Neuron (in vitro differentiated cells): ENCODE results near the gene PPARG.

Source experiments
- H2AFZ ChIP-seq: one replicate; pipeline ENCODE4 v1.6.1; 2013; ENCODE audit warnings: low read depth, mild to moderate bottlenecking, inconsistent platforms, low read length, moderate library complexity
- H3K27me3 ChIP-seq: one replicate; pipeline ENCODE4 v1.6.1; 2013; ENCODE audit warnings: low read length; ENCODE audit not compliant: insufficient read depth
- H3K36me3 ChIP-seq: one replicate; pipeline ENCODE4 v1.6.1; 2013; ENCODE audit warnings: low read length; ENCODE audit not compliant: insufficient read depth
- H3K4me1 ChIP-seq: one replicate; pipeline ENCODE4 v1.6.1; 2013; ENCODE audit warnings: low read length; ENCODE audit not compliant: insufficient read depth
- H3K4me3 ChIP-seq: 2 replicates; pipeline ENCODE4 v1.5.1; 2013; ENCODE audit warnings: mild to moderate bottlenecking, low read length, moderate library complexity
- H3K9me3 ChIP-seq: one replicate; pipeline ENCODE4 v1.6.1; 2013; ENCODE audit warnings: low read length

Gene PPARG

DNA sequence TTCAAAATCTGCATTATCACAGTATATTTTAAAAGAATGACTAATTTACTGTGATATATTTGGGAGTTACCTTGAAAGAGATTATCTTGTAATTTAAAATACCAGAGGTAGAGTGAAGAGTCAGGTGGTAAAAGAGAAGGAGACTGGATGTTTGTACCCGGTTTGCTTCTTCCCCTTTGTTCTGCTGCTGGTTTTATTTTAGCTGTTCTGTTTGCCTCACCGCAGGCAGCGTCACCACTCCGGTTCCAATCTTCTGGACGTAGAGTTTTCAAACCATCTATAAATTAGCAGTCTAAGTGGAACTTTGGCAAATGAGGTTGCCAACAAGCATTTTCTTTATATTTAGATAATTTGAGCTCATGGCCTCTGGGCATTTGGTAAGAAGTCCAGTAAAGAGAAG lies 38.2 kb downstream of the PPARG start:
- H3K9me3 ChIP-seq, result no peaks in the 10 kb centered on the region
- no peaks in the 10 kb centered on the region for H3K27me3 ChIP-seq
- H3K36me3 ChIP-seq, result no peaks in the 10 kb centered on the region
- H3K4me1 ChIP-seq, result no peaks in the 10 kb centered on the region
- no peak overlapping the region for H3K4me3 ChIP-seq
- H2AFZ ChIP-seq, result no peak overlapping the region

DNA sequence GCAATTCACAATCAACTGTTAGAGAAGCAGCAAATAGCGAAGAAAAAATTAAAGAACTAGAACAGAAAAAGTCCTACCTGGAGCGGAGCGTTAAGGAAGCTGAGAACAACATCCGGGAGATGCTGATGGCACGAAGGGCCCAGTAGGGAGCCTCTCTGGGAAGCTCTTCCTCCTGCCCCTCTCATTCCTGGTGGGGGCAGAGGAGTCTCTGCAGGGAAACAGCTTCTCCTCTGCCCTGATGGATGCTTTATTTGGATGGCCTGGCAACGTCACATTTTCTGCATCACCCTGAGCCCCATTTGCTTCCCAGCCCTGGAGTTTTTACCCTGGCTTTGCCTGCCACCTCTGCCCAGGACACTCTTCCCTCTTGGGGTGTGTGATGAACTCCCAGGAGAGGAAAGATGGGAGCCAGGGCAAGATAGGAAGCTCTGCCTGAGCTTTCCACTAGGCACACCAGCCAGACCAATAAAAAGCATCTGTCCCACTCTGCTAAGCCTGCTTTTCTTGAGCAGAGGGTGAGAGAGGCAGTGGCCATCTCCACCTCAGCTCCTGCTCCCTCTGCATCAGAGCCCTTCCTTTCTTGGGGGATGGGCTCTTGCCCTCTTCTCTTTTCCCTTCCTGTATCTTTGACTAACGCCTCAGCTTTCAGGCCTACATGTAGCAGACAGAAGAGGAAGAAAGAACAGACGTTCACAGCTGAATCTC lies 39.4 kb downstream of the PPARG start:
- H3K4me1 ChIP-seq, result no peaks in the 10 kb centered on the region

DNA sequence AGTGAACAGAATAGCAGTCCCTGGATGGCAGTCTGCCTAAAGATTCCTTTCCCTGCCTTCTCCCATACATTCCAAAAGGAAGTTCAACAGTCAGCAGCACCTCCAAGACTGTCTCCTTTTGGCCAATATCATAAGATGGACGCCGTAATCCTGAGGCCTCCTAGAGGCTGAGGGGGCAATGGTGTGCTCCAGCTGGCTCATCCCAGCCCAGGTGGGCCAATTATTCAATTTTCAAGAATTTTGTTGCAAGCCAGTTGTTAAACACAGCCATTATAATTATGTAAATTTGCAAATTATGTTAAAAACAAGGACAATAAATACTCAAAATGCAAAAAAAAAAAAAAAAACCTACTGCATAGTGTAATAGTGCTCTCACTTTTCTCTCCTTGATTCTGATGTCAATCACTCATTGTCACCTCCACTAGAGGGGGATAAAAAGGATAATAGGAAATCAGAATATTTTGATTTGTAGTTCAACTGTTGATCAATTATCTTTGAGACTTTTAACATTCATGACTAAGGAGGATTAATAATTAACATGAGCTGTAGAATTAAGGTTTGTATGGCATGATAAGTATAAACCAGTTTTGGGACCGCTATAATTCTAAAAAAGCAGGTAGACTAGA lies 40.1 kb downstream of the PPARG start:
- Histone ChIP-seq H3K4me1 (no peaks in the 10 kb centered on the region), H3K4me3 (no peak overlapping the region), H3K9me3 (no peaks in the 10 kb centered on the region), H3K36me3 (no peaks in the 10 kb centered on the region), H2AFZ (no peak overlapping the region), H3K27me3 (no peaks in the 10 kb centered on the region)

More for the DNA sequence above, 39.4 kb downstream of the PPARG start:
- no peaks in the 10 kb centered on the region for H3K27me3 ChIP-seq
- no peak overlapping the region for H3K4me3 ChIP-seq
- no peak overlapping the region for H2AFZ ChIP-seq
- H3K36me3 ChIP-seq, result no peaks in the 10 kb centered on the region
- no peaks in the 10 kb centered on the region for H3K9me3 ChIP-seq

DNA sequence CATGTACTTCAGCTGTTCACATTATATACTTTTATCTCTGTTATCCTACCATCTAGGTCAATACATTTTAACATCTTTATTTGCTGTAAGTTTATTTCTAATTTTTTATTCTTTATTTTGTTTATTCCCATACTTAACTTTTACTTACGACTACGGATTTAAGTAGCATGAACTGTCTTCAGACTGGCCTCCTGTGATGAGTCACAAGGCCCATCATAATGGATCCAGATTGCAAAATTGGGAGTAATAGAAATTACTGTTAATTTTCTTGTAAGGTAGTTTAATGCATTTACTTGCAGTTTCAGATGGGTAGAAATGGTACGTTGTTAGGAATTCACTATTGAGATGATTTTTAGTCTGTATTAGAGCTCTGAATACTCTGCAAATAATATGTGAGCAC lies 45.9 kb downstream of the PPARG start:
- Histone ChIP-seq H3K27me3 (no peaks in the 10 kb centered on the region), H3K4me1 (no peaks in the 10 kb centered on the region), H3K9me3 (no peaks in the 10 kb centered on the region), H2AFZ (no peak overlapping the region), H3K36me3 (no peaks in the 10 kb centered on the region), H3K4me3 (no peak overlapping the region)

DNA sequence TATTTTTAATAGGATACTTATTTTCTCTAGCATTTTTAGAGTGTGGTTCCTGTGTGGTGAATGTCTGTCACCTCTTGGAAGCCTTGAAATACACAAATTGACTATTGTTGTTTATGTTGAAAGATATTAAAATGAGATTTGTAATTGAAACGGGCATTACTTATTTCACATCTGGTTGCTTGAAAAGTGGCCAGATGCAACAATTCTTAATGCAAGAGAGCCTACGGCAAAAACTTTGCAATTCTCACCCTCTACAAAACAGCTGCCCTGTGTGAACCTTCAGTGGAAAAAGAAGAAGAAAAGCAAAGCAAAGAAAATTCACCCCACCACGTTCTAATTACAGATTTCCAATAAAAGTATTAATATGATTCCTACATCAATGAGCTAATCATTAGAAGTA lies 46.6 kb downstream of the PPARG start:
- Histone ChIP-seq H3K27me3 (no peaks in the 10 kb centered on the region), H3K4me1 (no peaks in the 10 kb centered on the region), H3K9me3 (no peaks in the 10 kb centered on the region), H3K4me3 (no peak overlapping the region), H3K36me3 (no peaks in the 10 kb centered on the region), H2AFZ (no peak overlapping the region)

DNA sequence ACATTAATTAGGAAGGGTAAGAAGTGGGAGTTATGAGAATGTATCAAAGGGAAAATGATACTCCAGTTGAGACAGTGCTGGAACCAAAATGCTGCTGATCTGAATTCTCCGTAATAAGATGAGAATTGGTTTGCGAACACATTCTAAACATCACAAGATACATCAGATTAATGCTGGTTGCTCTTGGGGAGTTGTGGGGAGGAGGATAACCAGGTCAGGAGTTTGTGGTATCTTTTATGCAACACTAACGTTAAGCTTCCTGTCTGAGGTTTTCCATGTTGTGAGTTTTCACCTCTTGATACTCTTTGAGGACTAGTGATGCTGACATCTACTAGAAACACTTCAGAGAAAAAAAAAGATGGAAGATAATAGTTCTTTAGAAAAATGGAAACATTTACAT lies 47.2 kb downstream of the PPARG start:
- Histone ChIP-seq H2AFZ (no peak overlapping the region), H3K36me3 (no peaks in the 10 kb centered on the region), H3K9me3 (no peaks in the 10 kb centered on the region), H3K27me3 (no peaks in the 10 kb centered on the region), H3K4me1 (no peaks in the 10 kb centered on the region), H3K4me3 (no peak overlapping the region)

DNA sequence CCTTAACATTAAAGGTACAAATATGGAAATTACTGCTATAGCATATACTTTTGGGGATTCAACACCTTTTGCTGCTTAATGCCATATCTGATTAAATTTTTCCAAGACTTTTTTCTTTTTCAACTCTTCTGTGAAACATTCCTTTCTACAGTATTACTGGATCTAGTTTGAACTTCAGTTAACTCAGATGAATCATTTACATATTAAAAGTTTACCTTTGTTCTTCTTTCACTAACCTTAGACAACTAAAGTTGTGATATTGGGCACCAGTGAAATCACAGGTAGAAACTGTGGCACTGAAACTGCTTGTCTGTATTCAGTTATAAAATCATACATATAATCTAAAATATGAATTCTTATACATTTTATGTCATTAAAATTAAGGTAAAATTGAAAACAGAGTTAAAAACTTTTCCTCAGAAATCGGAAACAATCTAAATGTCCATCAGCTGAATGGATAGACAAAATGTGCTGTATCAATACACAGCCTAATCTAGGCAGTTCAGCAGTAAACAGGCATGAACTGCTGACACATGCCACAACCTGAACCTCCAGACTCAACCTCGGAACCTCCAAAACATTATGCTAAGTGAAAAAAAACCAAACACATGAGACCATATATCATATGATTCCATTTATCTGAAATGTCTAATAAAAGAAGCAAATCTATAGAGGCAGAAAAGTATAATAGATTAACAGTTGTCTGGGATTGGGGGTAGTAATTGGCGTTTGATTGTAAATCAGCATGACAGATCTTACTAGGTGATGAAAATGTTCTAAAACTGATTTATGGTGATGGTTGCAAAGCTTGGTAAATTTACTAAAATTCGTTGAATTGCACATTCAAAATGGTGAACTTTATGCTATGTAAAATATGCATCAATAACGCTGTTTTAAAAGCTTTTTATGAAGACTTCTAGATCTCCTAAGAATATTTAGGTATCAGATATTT lies 50.0 kb downstream of the PPARG start:
- H2AFZ ChIP-seq, result no peak overlapping the region
- no peaks in the 10 kb centered on the region for H3K36me3 ChIP-seq
- H3K27me3 ChIP-seq, result no peaks in the 10 kb centered on the region
- no peaks in the 10 kb centered on the region for H3K4me1 ChIP-seq
- H3K9me3 ChIP-seq, result no peaks in the 10 kb centered on the region
- H3K4me3 ChIP-seq, result no peak overlapping the region

DNA sequence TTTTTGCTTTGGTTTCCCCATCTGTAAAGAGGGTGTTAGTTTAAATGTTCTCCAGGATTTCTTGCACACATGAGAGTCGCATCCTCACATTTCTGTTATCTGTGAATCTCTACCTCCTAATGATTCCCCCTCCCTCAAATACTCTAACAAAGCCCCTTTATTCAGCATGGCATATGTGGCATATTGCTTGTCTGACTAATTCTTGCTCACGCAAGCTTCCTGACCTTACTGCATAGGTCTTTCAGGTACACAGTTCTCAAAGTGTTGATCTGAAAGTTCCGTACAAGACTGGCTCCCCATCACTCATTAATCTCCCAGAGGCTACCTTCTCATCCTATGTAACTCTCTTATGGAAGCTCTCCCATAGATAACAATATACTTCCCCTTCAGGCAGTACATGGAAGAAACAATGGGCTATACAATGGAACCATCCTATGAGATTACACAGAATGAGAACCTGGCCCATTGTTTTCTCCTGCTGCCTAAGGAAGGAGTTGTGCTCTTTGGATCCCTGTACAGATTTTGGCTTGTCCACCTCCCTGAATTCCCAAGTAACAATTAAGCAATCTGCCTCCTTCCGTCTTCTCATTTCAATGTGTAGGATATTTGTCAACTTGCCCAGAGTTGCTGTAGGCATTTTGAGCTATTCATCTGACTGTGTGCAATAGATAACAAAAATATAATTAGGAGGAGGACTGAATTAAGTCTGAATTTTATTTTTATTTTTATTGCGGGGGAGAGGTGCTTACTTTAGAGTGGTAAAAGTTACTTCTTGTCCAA lies 51.0 kb downstream of the PPARG start:
- Histone ChIP-seq H3K36me3 (no peaks in the 10 kb centered on the region), H2AFZ (no peak overlapping the region), H3K9me3 (no peaks in the 10 kb centered on the region), H3K4me3 (no peak overlapping the region), H3K27me3 (no peaks in the 10 kb centered on the region), H3K4me1 (no peaks in the 10 kb centered on the region)

DNA sequence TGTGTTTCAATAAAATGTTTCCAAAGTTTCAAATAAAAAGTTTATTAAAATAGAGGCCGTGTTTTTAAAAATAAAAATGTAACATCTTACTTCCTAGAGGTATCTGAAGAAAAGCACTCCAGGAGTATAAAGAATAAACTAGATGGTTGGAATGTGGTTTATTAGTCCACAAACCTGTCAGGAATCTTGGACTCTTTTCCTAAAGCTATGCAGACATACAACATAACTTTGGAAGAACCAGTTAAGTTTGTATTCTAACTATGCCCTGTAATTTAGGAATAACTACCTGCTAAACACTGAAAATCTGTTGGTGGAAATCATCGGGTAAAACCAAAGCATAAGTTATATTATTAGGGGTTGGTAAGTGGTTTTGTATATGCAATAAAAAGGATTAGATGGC lies 51.6 kb downstream of the PPARG start:
- Histone ChIP-seq H3K4me3 (no peak overlapping the region), H3K27me3 (no peaks in the 10 kb centered on the region), H3K36me3 (no peaks in the 10 kb centered on the region), H2AFZ (no peak overlapping the region), H3K9me3 (no peaks in the 10 kb centered on the region), H3K4me1 (no peaks in the 10 kb centered on the region)

DNA sequence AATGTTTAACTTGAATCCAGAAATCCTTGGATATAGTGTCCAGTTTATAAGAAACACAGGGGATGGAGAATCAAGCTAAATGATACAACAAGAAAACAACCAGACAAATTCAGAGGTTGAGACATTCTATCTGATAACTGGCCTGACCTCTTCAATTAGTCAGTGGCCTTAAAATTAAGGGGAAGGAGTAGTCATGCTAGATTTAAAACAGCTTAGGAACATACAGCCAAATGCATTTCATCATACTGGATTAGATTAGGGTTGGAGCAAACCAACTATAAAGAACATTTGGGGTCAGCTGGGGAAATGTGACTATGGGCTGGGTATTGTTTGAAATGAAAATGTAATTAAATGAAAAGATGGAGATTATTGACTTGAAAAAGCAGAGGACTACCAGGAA lies 53.3 kb downstream of the PPARG start:
- Histone ChIP-seq H3K4me1 (no peaks in the 10 kb centered on the region), H3K27me3 (no peaks in the 10 kb centered on the region), H3K4me3 (no peak overlapping the region), H3K9me3 (no peaks in the 10 kb centered on the region), H2AFZ (no peak overlapping the region), H3K36me3 (no peaks in the 10 kb centered on the region)

DNA sequence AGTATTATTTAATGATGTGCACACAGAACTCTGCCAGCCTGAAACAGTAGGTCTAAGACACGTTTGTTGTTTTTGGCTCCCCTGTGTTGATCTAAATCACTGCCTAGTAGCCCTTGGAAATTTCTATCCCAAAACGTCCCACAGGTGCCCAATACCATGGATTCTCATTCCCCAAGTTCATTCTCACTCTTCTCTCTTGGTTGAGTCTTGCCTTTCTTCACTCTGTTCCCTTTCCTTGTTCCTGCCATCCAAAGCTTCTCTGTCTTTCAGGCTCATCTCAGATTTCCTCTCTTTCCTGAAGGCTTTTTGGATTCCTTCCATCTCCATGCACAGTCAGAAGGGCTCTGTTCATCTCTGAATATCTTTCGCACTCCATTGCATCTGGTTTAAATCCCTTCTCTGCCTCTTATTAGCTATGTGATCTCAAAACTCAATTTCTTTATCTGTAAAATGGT lies 54.2 kb downstream of the PPARG start:
- Histone ChIP-seq H3K9me3 (no peaks in the 10 kb centered on the region), H3K4me1 (no peaks in the 10 kb centered on the region), H3K36me3 (no peaks in the 10 kb centered on the region), H3K4me3 (no peak overlapping the region), H2AFZ (no peak overlapping the region), H3K27me3 (no peaks in the 10 kb centered on the region)

DNA sequence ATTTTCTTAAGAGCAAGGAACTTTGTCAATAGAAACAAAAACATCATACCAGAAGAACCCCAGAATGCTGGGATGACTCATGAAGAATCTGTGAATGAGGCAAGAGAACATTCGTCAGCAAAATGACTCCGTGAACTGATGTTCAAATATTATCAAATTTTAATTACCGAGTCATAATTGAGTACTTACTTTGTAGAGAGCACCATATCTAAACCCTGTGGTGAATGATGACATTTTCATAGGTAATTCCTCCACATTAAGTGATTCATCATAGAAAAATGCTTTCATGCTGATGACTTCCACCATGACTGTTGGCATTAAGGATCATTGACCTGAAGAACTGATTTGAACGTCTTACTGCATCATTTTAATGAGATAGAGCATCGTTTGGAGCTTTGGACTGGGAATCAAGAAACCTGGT lies 56.3 kb downstream of the PPARG start:
- no peaks in the 10 kb centered on the region for H3K27me3 ChIP-seq
- no peaks in the 10 kb centered on the region for H3K9me3 ChIP-seq
- H3K36me3 ChIP-seq, result no peaks in the 10 kb centered on the region
- no peaks in the 10 kb centered on the region for H3K4me1 ChIP-seq
- H2AFZ ChIP-seq, result no peak overlapping the region
- H3K4me3 ChIP-seq, result no peak overlapping the region
